ENCODE measurements around the gene KRTAP2-1. TPM values are rescaled to one million over a fixed set of nuclear protein-coding genes. Genes with fewer than 3 reads are reported as not detected.
A peak's percentile ranks its signal among the peaks of the same experiment; 100 is the strongest.
"Not testable (repeated sequence)": the region's sequence is repeated elsewhere in the genome, so short reads cannot be mapped to it uniquely, and the experiment has no call there.

Gene KRTAP2-1
- polyA plus RNA-seq, 1 donor = not detected

- H3K27me3 ChIP-seq (ENCODE audit: control insufficient read depth, insufficient read depth, low read length) = peaks cover 2% of the 10 kb centered on the region
- H3K4me1 ChIP-seq (ENCODE audit: control insufficient read depth, insufficient read depth, low read length) = no peaks in the 10 kb centered on the region
- H3K9me3 ChIP-seq (ENCODE audit: control insufficient read depth, low read depth, low read length) = no peaks in the 10 kb centered on the region
- WGBS (ENCODE audit: insufficient coverage, low lambda C conversion rate) = 82% methylated on average over 5 of the region's 6 CpGs
- no peak for DNase-seq
- H3K36me3 ChIP-seq (ENCODE audit: control insufficient read depth, insufficient read depth, low read length) = no peaks in the 10 kb centered on the region
- H3K4me3 ChIP-seq (ENCODE audit: low read length) = no peak overlapping the region
- H3K27ac ChIP-seq (ENCODE audit: low read length) = no peak overlapping the region
Observed at GRCh38 chr17:41012326-41013120, 34.6 kb downstream of the KRTAP2-1 start.

DNA sequence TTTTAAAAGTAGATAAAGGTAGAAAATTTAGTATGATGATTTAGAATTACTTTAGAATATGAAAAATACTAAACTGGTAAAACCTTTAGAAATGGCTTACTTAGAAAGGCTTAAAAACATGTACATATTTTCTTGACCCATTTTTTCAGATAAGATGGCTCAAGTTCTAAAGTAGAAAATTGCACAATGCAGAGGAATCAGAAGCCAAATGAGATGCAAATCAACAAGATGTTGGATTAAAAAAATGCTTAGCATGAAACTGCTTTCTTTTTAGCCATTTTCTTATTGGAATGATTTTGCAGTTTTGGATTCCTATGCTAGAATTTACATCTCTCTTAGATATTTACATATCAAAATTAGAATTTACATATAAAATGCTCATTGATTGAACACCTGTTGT lies 36.7 kb downstream of the KRTAP2-1 start:
- Histone ChIP-seq H3K9me3 (ENCODE audit: control insufficient read depth, low read depth, low read length) (no peaks in the 10 kb centered on the region), H3K27me3 (ENCODE audit: control insufficient read depth, insufficient read depth, low read length) (peaks cover 2% of the 10 kb centered on the region), H3K36me3 (ENCODE audit: control insufficient read depth, insufficient read depth, low read length) (no peaks in the 10 kb centered on the region), H3K4me3 (ENCODE audit: low read length) (no peak overlapping the region), H3K4me1 (ENCODE audit: control insufficient read depth, insufficient read depth, low read length) (no peaks in the 10 kb centered on the region), H3K27ac (ENCODE audit: low read length) (no peak overlapping the region)
- DNase-seq = no peak

- WGBS (ENCODE audit: insufficient coverage, low lambda C conversion rate) = no CpG with 5 or more reads among the region's 1 CpG
- no peak for DNase-seq
- peaks cover 2% of the 10 kb centered on the region for H3K27me3 ChIP-seq (ENCODE audit: control insufficient read depth, insufficient read depth, low read length)
Observed at GRCh38 chr17:41009936-41010335, 37.2 kb downstream of the KRTAP2-1 start.

DNA sequence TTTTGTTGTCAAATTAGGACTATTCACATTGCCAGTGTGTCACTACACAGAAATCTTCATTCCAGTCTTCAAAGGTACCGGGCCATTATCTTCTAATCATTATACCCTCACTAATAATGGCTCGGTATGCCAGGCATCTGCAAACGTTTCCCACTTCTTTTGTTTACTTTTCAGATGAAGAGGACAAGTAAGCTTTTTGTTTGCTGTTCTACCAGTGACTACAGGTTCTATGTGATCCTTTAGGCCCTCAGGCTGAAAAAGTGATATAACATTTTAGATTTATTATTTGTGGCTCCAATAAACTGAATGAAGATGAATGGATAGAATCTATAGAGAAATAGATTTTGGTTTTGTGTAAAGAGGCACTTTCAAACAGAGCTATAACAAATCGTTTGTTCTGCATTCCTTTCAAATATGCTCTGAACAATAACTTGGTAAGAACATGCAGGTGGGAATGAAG lies 37.8 kb downstream of the KRTAP2-1 start:
- no peak overlapping the region for H3K4me3 ChIP-seq (ENCODE audit: low read length)
- no peak for DNase-seq
- H3K27ac ChIP-seq (ENCODE audit: low read length) = no peak overlapping the region
- no peaks in the 10 kb centered on the region for H3K36me3 ChIP-seq (ENCODE audit: control insufficient read depth, insufficient read depth, low read length)
- no peaks in the 10 kb centered on the region for H3K9me3 ChIP-seq (ENCODE audit: control insufficient read depth, low read depth, low read length)
- H3K4me1 ChIP-seq (ENCODE audit: control insufficient read depth, insufficient read depth, low read length) = no peaks in the 10 kb centered on the region
- WGBS (ENCODE audit: insufficient coverage, low lambda C conversion rate) = 75% methylated on average over 1 of the region's 4 CpGs
- H3K27me3 ChIP-seq (ENCODE audit: control insufficient read depth, insufficient read depth, low read length) = peaks cover 2% of the 10 kb centered on the region

More at GRCh38 chr17:41009936-41010335, 37.2 kb downstream of the KRTAP2-1 start:
- Histone ChIP-seq H3K4me3 (ENCODE audit: low read length) (no peak overlapping the region), H3K27ac (ENCODE audit: low read length) (no peak overlapping the region), H3K4me1 (ENCODE audit: control insufficient read depth, insufficient read depth, low read length) (no peaks in the 10 kb centered on the region), H3K36me3 (ENCODE audit: control insufficient read depth, insufficient read depth, low read length) (no peaks in the 10 kb centered on the region), H3K9me3 (ENCODE audit: control insufficient read depth, low read depth, low read length) (no peaks in the 10 kb centered on the region)

DNA sequence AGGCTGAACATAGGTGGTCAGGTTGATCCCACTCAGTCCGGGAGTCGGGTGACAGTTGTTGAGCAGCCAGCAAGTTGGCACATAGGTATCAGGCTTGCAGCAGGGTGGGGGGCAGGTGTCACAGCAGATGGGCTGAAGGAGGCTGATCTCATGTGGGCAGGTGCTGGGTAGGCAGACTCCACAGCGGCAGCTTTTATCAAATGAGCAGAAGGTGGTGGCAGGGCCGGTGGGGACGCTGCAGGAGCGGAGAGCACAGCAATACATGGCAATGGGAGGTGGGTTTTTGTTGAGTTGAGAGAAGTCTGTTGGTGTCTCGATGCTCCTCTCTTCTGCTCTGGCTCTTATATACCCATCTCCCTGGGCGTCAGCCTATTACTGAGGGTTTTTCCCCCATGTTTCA lies 38.3 kb downstream of the KRTAP2-1 start, which contains the start of gene KRTAP3-1:
KRTAP3-1 (minus strand) TSS at position 318 of the 400 bp plus-strand sequence; CDS start at position 264, 54 bp downstream.
- 83% methylated on average over 2 of the region's 8 CpGs for WGBS (ENCODE audit: insufficient coverage, low lambda C conversion rate)
- H3K27ac ChIP-seq (ENCODE audit: low read length) = no peak within 1 kb of the TSS
- H3K4me1 ChIP-seq (ENCODE audit: control insufficient read depth, insufficient read depth, low read length) = no peaks in the 10 kb centered on the region
- peak in 1 of 2 donors; percentile 7 for DNase-seq
- no peak within 1 kb of the TSS for H3K4me3 ChIP-seq (ENCODE audit: low read length)
- no peaks in the 10 kb centered on the region for H3K9me3 ChIP-seq (ENCODE audit: control insufficient read depth, low read depth, low read length)
- no peaks in the 10 kb centered on the region for H3K36me3 ChIP-seq (ENCODE audit: control insufficient read depth, insufficient read depth, low read length)
- H3K27me3 ChIP-seq (ENCODE audit: control insufficient read depth, insufficient read depth, low read length) = peaks cover 2% of the 10 kb centered on the region

DNA sequence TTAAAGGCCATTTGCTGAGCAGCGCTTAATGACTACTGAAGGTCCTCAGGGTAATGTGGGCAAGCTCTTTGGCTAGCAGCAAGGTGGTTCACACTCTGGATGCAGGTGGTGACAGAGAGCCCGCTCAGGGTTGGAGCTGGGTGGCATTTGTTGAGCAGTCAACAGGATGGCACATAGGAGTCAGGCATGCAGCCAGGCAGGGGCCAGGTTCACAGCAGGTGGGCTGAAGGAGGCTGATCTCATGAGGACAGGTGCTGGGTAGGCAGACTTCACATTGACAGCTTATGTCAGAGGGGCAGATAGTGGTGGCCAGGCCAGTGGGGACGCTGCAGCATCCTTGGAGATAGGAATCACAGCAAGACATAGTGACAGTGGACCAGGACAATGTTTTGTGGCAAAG lies 42.7 kb downstream of the KRTAP2-1 start:
- Histone ChIP-seq H3K27me3 (ENCODE audit: control insufficient read depth, insufficient read depth, low read length) (peaks cover 2% of the 10 kb centered on the region), H3K9me3 (ENCODE audit: control insufficient read depth, low read depth, low read length) (no peaks in the 10 kb centered on the region), H3K27ac (ENCODE audit: low read length) (no peak overlapping the region), H3K4me1 (ENCODE audit: control insufficient read depth, insufficient read depth, low read length) (no peaks in the 10 kb centered on the region), H3K36me3 (ENCODE audit: control insufficient read depth, insufficient read depth, low read length) (no peaks in the 10 kb centered on the region), H3K4me3 (ENCODE audit: low read length) (no peak overlapping the region)
- DNase-seq = no peak
- WGBS (ENCODE audit: insufficient coverage, low lambda C conversion rate) = no CpG with 5 or more reads among the region's 3 CpGs

- Histone ChIP-seq H3K27ac (ENCODE audit: low read length) (no peak overlapping the region), H3K4me3 (ENCODE audit: low read length) (no peak overlapping the region), H3K4me1 (ENCODE audit: control insufficient read depth, insufficient read depth, low read length) (no peaks in the 10 kb centered on the region), H3K27me3 (ENCODE audit: control insufficient read depth, insufficient read depth, low read length) (peaks cover 2% of the 10 kb centered on the region), H3K36me3 (ENCODE audit: control insufficient read depth, insufficient read depth, low read length) (no peaks in the 10 kb centered on the region), H3K9me3 (ENCODE audit: control insufficient read depth, low read depth, low read length) (no peaks in the 10 kb centered on the region)
- 73% methylated on average over 3 of the region's 4 CpGs for WGBS (ENCODE audit: insufficient coverage, low lambda C conversion rate)
- DNase-seq = no peak
Observed at GRCh38 chr17:41003926-41004325, 43.2 kb downstream of the KRTAP2-1 start.

DNA sequence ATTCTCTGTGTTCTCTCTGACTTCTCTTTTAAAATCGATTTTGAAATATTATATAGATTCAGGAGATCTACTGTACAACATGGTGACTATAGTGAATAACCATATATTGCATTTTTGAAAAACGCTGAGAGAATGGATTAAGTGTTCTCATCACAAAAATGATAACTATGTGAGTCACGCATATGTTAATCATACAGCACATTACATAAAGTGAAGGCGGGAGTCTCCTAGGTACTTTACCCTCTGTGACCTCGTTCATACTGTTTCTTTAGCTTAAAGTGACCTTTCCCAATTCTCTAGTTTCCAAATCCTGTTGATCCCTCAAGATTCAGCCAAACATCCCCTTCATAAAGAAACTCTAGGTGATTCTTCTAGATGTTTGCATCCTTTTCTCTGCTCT lies 44.3 kb downstream of the KRTAP2-1 start:
- WGBS (ENCODE audit: insufficient coverage, low lambda C conversion rate) = no CpG with 5 or more reads among the region's 5 CpGs

GRCh38 chr17:41001795-41002194 lies 45.3 kb downstream of the KRTAP2-1 start:
- no peak overlapping the region for H3K27ac ChIP-seq (ENCODE audit: low read length)
- no peaks in the 10 kb centered on the region for H3K4me1 ChIP-seq (ENCODE audit: control insufficient read depth, insufficient read depth, low read length)
- H3K9me3 ChIP-seq (ENCODE audit: control insufficient read depth, low read depth, low read length) = no peaks in the 10 kb centered on the region
- H3K27me3 ChIP-seq (ENCODE audit: control insufficient read depth, insufficient read depth, low read length) = peaks cover 5% of the 10 kb centered on the region
- DNase-seq = no peak
- WGBS (ENCODE audit: insufficient coverage, low lambda C conversion rate) = no CpG with 5 or more reads among the region's 4 CpGs
- no peaks in the 10 kb centered on the region for H3K36me3 ChIP-seq (ENCODE audit: control insufficient read depth, insufficient read depth, low read length)
- H3K4me3 ChIP-seq (ENCODE audit: low read length) = no peak overlapping the region

More for the DNA sequence above, 44.3 kb downstream of the KRTAP2-1 start:
- no peak for DNase-seq
- no peaks in the 10 kb centered on the region for H3K27me3 ChIP-seq (ENCODE audit: control insufficient read depth, insufficient read depth, low read length)
- H3K4me3 ChIP-seq (ENCODE audit: low read length) = no peak overlapping the region
- H3K36me3 ChIP-seq (ENCODE audit: control insufficient read depth, insufficient read depth, low read length) = no peaks in the 10 kb centered on the region
- no peaks in the 10 kb centered on the region for H3K9me3 ChIP-seq (ENCODE audit: control insufficient read depth, low read depth, low read length)
- H3K27ac ChIP-seq (ENCODE audit: low read length) = no peak overlapping the region
- H3K4me1 ChIP-seq (ENCODE audit: control insufficient read depth, insufficient read depth, low read length) = no peaks in the 10 kb centered on the region

GRCh38 chr17:40999563-40999962 lies 47.6 kb downstream of the KRTAP2-1 start, which contains the start of gene KRTAP3-2:
TSS of gene KRTAP3-2 (minus strand) at chr17:40999906. CDS start at chr17:40999853, 53 bp downstream.
- not testable (repeated sequence) for H3K9me3 ChIP-seq (ENCODE audit: control insufficient read depth, low read depth, low read length); H3K36me3 ChIP-seq (ENCODE audit: control insufficient read depth, insufficient read depth, low read length); H3K4me1 ChIP-seq (ENCODE audit: control insufficient read depth, insufficient read depth, low read length); H3K27me3 ChIP-seq (ENCODE audit: control insufficient read depth, insufficient read depth, low read length); DNase-seq; H3K27ac ChIP-seq (ENCODE audit: low read length); H3K4me3 ChIP-seq (ENCODE audit: low read length)
- WGBS (ENCODE audit: insufficient coverage, low lambda C conversion rate) = no CpG with 5 or more reads among the region's 6 CpGs

DNA sequence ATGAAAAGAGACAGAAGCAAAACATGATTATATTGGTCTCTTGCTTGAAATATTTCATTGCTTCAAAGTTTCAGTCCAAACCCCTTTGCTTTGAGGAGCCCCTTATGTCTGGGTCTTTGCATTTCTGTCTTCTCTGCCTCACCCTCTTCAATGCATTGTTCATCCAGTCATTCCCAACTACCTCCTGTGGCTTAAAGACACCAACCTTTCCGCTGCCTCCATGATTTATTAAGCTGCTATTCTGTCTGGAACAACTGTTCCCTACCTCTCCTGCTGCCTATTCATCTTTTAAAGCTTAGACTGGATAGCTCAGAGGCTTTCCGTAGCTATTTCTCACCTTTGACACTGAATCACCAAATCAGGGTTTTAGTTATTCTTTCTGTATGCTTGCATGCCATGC lies 49.8 kb downstream of the KRTAP2-1 start:
- peaks cover 5% of the 10 kb centered on the region for H3K27me3 ChIP-seq (ENCODE audit: control insufficient read depth, insufficient read depth, low read length)
- DNase-seq = no peak
- no peak overlapping the region for H3K4me3 ChIP-seq (ENCODE audit: low read length)
- H3K9me3 ChIP-seq (ENCODE audit: control insufficient read depth, low read depth, low read length) = no peaks in the 10 kb centered on the region
- WGBS (ENCODE audit: insufficient coverage, low lambda C conversion rate) = 94% methylated on average over 2 of the region's 2 CpGs
- H3K36me3 ChIP-seq (ENCODE audit: control insufficient read depth, insufficient read depth, low read length) = no peaks in the 10 kb centered on the region
- H3K4me1 ChIP-seq (ENCODE audit: control insufficient read depth, insufficient read depth, low read length) = no peaks in the 10 kb centered on the region
- no peak overlapping the region for H3K27ac ChIP-seq (ENCODE audit: low read length)
